ENCODE data around the gene CNKSR3. TPM values are rescaled to one million over a fixed set of nuclear protein-coding genes. Genes with fewer than 3 reads are reported as not detected.
"Not testable (repeated sequence)": the region's sequence is repeated elsewhere in the genome, so short reads cannot be mapped to it uniquely, and the experiment has no call there.

CNKSR3 gene
- total RNA-seq, 4 donors from 2014 or later, result 8.8 to 12.4 (median 11.2) TPM

- no peak for DNase-seq (ENCODE audit: low spot score in 2 of 2)
Observed at GRCh38 chr6:154550779-154551178, 40.3 kb upstream of the CNKSR3 start.

GRCh38 chr6:154549179-154549578, 38.7 kb upstream of the CNKSR3 start:
- Histone ChIP-seq H3K4me1 (no peaks in the 10 kb centered on the region), H3K9me3 (no peaks in the 10 kb centered on the region), H3K4me3 (no peak overlapping the region), H3K27ac (no peak overlapping the region), H3K27me3 (peaks cover 3% of the 10 kb centered on the region), H3K36me3 (no peaks in the 10 kb centered on the region)
- 89% methylated on average over 6 of the region's 6 CpGs for WGBS
- TF ChIP-seq EP300 (IDR thresholded peaks at IDR 0.05), result no peak
- TF ChIP-seq POLR2AphosphoS5 (IDR thresholded peaks at IDR 0.05), result no peak
- TF ChIP-seq, protein P1, sequence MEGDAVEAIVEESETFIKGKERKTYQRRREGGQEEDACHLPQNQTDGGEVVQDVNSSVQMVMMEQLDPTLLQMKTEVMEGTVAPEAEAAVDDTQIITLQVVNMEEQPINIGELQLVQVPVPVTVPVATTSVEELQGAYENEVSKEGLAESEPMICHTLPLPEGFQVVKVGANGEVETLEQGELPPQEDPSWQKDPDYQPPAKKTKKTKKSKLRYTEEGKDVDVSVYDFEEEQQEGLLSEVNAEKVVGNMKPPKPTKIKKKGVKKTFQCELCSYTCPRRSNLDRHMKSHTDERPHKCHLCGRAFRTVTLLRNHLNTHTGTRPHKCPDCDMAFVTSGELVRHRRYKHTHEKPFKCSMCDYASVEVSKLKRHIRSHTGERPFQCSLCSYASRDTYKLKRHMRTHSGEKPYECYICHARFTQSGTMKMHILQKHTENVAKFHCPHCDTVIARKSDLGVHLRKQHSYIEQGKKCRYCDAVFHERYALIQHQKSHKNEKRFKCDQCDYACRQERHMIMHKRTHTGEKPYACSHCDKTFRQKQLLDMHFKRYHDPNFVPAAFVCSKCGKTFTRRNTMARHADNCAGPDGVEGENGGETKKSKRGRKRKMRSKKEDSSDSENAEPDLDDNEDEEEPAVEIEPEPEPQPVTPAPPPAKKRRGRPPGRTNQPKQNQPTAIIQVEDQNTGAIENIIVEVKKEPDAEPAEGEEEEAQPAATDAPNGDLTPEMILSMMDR (IDR thresholded peaks at IDR 0.05), result no peak
- no peak for TF ChIP-seq POLR2A (IDR thresholded peaks at IDR 0.05)
- no peak for DNase-seq (ENCODE audit: low spot score in 2 of 2)

More at GRCh38 chr6:154550779-154551178, 40.3 kb upstream of the CNKSR3 start:
- Histone ChIP-seq H3K27ac (no peak overlapping the region), H3K9me3 (no peaks in the 10 kb centered on the region), H3K4me3 (no peak overlapping the region), H3K4me1 (peaks cover 5% of the 10 kb centered on the region), H3K36me3 (no peaks in the 10 kb centered on the region), H3K27me3 (peaks cover 3% of the 10 kb centered on the region)
- TF ChIP-seq POLR2A (IDR thresholded peaks at IDR 0.05) (no peak), EP300 (IDR thresholded peaks at IDR 0.05) (no peak), POLR2AphosphoS5 (IDR thresholded peaks at IDR 0.05) (no peak)
- TF ChIP-seq, protein P1 (IDR thresholded peaks at IDR 0.05), result no peak

DNA sequence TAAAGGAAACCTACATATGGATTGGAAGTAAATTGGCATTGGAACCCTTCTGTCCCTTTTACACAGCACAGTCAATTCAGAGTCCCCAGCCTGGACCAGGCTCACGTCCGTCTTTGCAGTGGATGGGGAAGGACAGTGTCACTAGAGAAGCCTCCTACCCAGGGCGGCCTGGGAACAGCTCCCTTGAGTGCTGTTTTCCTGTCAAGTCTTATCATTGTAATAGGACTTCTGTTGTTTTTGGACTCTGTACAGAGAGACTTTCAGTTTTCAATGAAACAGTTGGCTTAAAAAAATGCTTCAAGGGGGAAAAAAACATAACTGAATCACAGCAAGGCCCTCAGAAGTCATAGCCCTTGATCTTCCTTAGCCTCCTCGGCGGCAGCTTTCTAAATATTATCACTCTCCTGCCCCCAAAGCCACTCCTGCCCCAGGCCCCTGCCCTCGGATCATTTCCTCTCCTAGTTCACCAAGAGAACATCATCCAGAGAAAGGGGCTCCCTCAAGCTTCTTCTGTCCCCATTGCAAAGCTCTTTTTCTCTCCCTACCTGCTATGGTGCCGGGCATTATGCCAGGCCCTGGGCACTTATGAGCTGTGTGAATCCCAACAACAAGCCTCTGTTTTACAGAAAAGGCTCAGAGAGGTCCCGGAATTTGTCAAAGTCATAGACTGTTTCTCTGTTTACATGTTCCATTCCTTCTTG, 37.8 kb upstream of the CNKSR3 start:
- 56% methylated on average over 8 of the region's 8 CpGs for WGBS
- no peak for DNase-seq (ENCODE audit: low spot score in 2 of 2)
- H3K9me3 ChIP-seq, result no peaks in the 10 kb centered on the region
- no peak overlapping the region for H3K27ac ChIP-seq
- H3K4me1 ChIP-seq, result no peaks in the 10 kb centered on the region
- H3K4me3 ChIP-seq, result no peak overlapping the region
- H3K27me3 ChIP-seq, result no peaks in the 10 kb centered on the region
- H3K36me3 ChIP-seq, result no peaks in the 10 kb centered on the region
- TF ChIP-seq, protein P1 (IDR thresholded peaks at IDR 0.05), result no peak
- TF ChIP-seq POLR2AphosphoS5 (IDR thresholded peaks at IDR 0.05) (no peak), EP300 (IDR thresholded peaks at IDR 0.05) (no peak), POLR2A (IDR thresholded peaks at IDR 0.05) (no peak)

- no peaks in the 10 kb centered on the region for H3K9me3 ChIP-seq
- no peaks in the 10 kb centered on the region for H3K27me3 ChIP-seq
- no peak overlapping the region for H3K27ac ChIP-seq
- no peak for DNase-seq (ENCODE audit: low spot score in 2 of 2)
- TF ChIP-seq POLR2A (IDR thresholded peaks at IDR 0.05) (no peak), EP300 (IDR thresholded peaks at IDR 0.05) (no peak), POLR2AphosphoS5 (IDR thresholded peaks at IDR 0.05) (no peak)
- TF ChIP-seq, protein P1 (IDR thresholded peaks at IDR 0.05), result no peak
- H3K4me1 ChIP-seq, result no peaks in the 10 kb centered on the region
- no peaks in the 10 kb centered on the region for H3K36me3 ChIP-seq
- 80% methylated on average over 5 of the region's 5 CpGs for WGBS
- no peak overlapping the region for H3K4me3 ChIP-seq
Observed at GRCh38 chr6:154543628-154544027, 33.1 kb upstream of the CNKSR3 start.

DNA sequence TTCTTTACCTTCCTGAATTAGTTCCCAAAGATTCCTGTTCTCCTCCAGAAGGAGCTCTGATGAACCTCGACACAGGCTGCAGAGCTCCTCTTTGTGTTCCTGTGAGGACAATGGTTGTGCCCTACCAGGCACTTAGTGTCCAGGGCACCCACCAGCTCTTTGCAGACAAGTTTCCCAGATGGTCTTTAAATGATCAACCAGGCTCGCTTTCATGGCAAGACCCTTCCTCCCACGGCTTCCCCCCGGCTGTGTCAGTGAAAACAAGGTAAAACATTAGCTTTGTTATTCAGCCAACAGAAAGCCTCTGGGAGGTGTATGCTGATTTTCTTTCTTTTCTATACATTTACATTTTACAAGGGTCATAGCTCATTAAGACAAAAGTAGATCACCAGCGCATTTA, 32.3 kb upstream of the CNKSR3 start:
- H3K9me3 ChIP-seq, result no peaks in the 10 kb centered on the region
- no peak for DNase-seq (ENCODE audit: low spot score in 2 of 2)
- no peaks in the 10 kb centered on the region for H3K27me3 ChIP-seq
- no peaks in the 10 kb centered on the region for H3K36me3 ChIP-seq
- WGBS, result 85% methylated on average over 4 of the region's 5 CpGs
- H3K4me3 ChIP-seq, result no peak overlapping the region
- no peaks in the 10 kb centered on the region for H3K4me1 ChIP-seq
- no peak overlapping the region for H3K27ac ChIP-seq
- TF ChIP-seq POLR2A (IDR thresholded peaks at IDR 0.05) (no peak), POLR2AphosphoS5 (IDR thresholded peaks at IDR 0.05) (no peak), EP300 (IDR thresholded peaks at IDR 0.05) (no peak)
- TF ChIP-seq, protein P1 (IDR thresholded peaks at IDR 0.05), result no peak

- H3K36me3 ChIP-seq; H3K27me3 ChIP-seq; H3K4me3 ChIP-seq; DNase-seq (ENCODE audit: low spot score in 2 of 2); H3K27ac ChIP-seq; H3K4me1 ChIP-seq; H3K9me3 ChIP-seq: not testable (repeated sequence)
- 86% methylated on average over 15 of the region's 15 CpGs for WGBS
Observed at GRCh38 chr6:154541837-154542236, 31.4 kb upstream of the CNKSR3 start.

Data from suprapubic skin (tissue), 4 donors.